GM12878 (cell line): ENCODE data around the gene TTC22. TPM values are rescaled to one million over a fixed set of nuclear protein-coding genes. Genes with fewer than 3 reads are reported as not detected.

ENCODE experiments used
- ATAC-seq: fragments of 200-7000 bp; cut with Tn5 transposase; 3 replicates; pipeline ENCODE4 v1.9.1; 2020; ENCODE audit warnings: mild to moderate bottlenecking, moderate library complexity
- BruUV-seq: library from RNA; stranded (reverse); fragments of 400-500 nt; replicated peaks from 2 replicates; lab custom pipeline; 2021; lab: Mats Ljungman, UMichigan
- CTCF ChIA-PET: fragments of 300-600 bp; sonication (Branson Sonifier 250); formaldehyde crosslinking; extraction: SDS; loops from one replicate; lab custom pipeline; 2021; ENCODE audit warnings: inconsistent platforms; lab: Yijun Ruan, JAX
- POLR2A ChIA-PET: fragments of 350-600 bp; formaldehyde crosslinking; extraction: SDS; loops from one replicate; lab custom pipeline; 2021; ENCODE audit warnings: inconsistent platforms; lab: Charles Lee
- RAD21 ChIA-PET: fragments of 300-600 bp; sonication (Branson Sonifier 250); formaldehyde crosslinking; loops from one replicate; lab custom pipeline; 2023; ENCODE audit warnings: antibody characterized with exemption; ENCODE audit not compliant: unreplicated experiment; lab: Charles Lee
- SMC1A ChIA-PET: fragments of 300-600 bp; sonication (Branson Sonifier 250); formaldehyde crosslinking; loops from one replicate; lab custom pipeline; 2023; ENCODE audit not compliant: unreplicated experiment, uncharacterized antibody; lab: Charles Lee
- DNase-seq: peaks from one replicate; pipeline ENCODE4 v3.0.0-alpha.2; 2011; ENCODE audit warnings: low read depth, low spot score
- FAIRE-seq: peaks from 3 replicates; lab custom pipeline; 2011; peaks lifted over from hg19 to GRCh38; lab: Jason Lieb, UNC
- H2AFZ ChIP-seq: 2 replicates; pipeline ENCODE4 v1.6.0; 2011; ENCODE audit warnings: low read depth, low read length, control low read depth; ENCODE audit not compliant: control insufficient read depth
- H3K27ac ChIP-seq: 2 replicates; pipeline ENCODE4 v1.5.1; 2011; ENCODE audit warnings: control low read depth; ENCODE audit not compliant: control insufficient read depth, insufficient read depth
- H3K27me3 ChIP-seq, 2 experiments: replicated peaks in 1 of 2; 2 replicates each; pipeline versions ENCODE4 v1.6.0 to v1.6.1; 2011; ENCODE audit warnings: low read length in 1 of 2; ENCODE audit not compliant: control insufficient read depth in 2 of 2, insufficient read depth in 2 of 2
- H3K36me3 ChIP-seq, 2 experiments: 2 replicates each; pipeline ENCODE4 v1.5.1; 2011; ENCODE audit warnings: low read length in 1 of 2; ENCODE audit not compliant: control insufficient read depth in 2 of 2, insufficient read depth in 2 of 2
- H3K4me1 ChIP-seq: 2 replicates; pipeline ENCODE4 v1.6.1; 2011; ENCODE audit warnings: mild to moderate bottlenecking, low read length, moderate library complexity, mixed read lengths; ENCODE audit not compliant: control insufficient read depth, insufficient read depth
- H3K4me2 ChIP-seq: 2 replicates; pipeline ENCODE4 v1.6.0; 2011; ENCODE audit warnings: control low read depth; ENCODE audit not compliant: control insufficient read depth, insufficient read depth
- H3K4me3 ChIP-seq: fragments of 200-600 bp; sonication (generic); 2 replicates; pipeline ENCODE4 v1.5.1; 2016
- H3K79me2 ChIP-seq: 2 replicates; pipeline ENCODE4 v1.6.0; 2011; ENCODE audit warnings: low read length; ENCODE audit not compliant: control insufficient read depth, insufficient read depth
- H3K9ac ChIP-seq: 2 replicates; pipeline ENCODE4 v1.8.0; 2011; ENCODE audit warnings: low read length, control low read depth, mixed read lengths; ENCODE audit not compliant: control insufficient read depth, insufficient read depth
- H3K9me3 ChIP-seq: replicated peaks from 3 replicates; pipeline ENCODE4 v1.5.1; 2011; ENCODE audit warnings: mild to moderate bottlenecking, low read length; ENCODE audit not compliant: control insufficient read depth, insufficient read depth
- H4K20me1 ChIP-seq: 2 replicates; pipeline ENCODE4 v1.6.0; 2011; ENCODE audit not compliant: control insufficient read depth, insufficient read depth
- CEBPB ChIP-seq, 2 experiments: fragments of 150-350 bp in 1 of 2; IDR thresholded peaks; 2 replicates each; pipeline ENCODE4 v1.6.1; 2012 to 2014; ENCODE audit warnings: low read depth in 2 of 2, low read length in 2 of 2, borderline replicate concordance in 1 of 2, inconsistent platforms in 1 of 2
- CHD2 ChIP-seq: IDR thresholded peaks from 2 replicates; pipeline ENCODE4 v1.6.1; 2011; ENCODE audit warnings: low read depth, low read length, improper control_type of control experiment, borderline replicate concordance
- ELK1 ChIP-seq: IDR thresholded peaks from 2 replicates; pipeline ENCODE4 v1.6.1; 2012; ENCODE audit warnings: low read depth, low read length, improper control_type of control experiment
- EZH2 ChIP-seq: IDR thresholded peaks from 2 replicates; pipeline ENCODE4 v1.6.1; 2012; ENCODE audit warnings: low read depth, mild to moderate bottlenecking, control low read depth, inconsistent platforms, low read length, borderline replicate concordance; ENCODE audit not compliant: control insufficient read depth
- IRF5 ChIP-seq: fragments of 450-650 bp; IDR thresholded peaks from 2 replicates; pipeline ENCODE4 v1.6.1; 2017; ENCODE audit warnings: borderline replicate concordance
- KAT2A ChIP-seq: conservative IDR thresholded peaks from 2 replicates; pipeline ENCODE4 v1.6.1; 2011; ENCODE audit warnings: low read depth, low read length; ENCODE audit not compliant: control insufficient read depth
- MAX ChIP-seq: IDR thresholded peaks from 2 replicates; pipeline ENCODE4 v1.6.1; 2012; ENCODE audit warnings: low read depth, low read length, improper control_type of control experiment
- NR2C2 ChIP-seq: IDR thresholded peaks from 2 replicates; pipeline ENCODE4 v1.6.1; 2011; ENCODE audit warnings: borderline replicate concordance, low read depth; ENCODE audit not compliant: control insufficient read depth, insufficient read length
- RCOR1 ChIP-seq: conservative IDR thresholded peaks from 2 replicates; pipeline ENCODE4 v1.6.1; 2012; ENCODE audit warnings: low read depth, low read length, improper control_type of control experiment
- SMAD1 ChIP-seq: fragments of 450-650 bp; IDR thresholded peaks from 2 replicates; pipeline ENCODE4 v1.6.1; 2018; ENCODE audit warnings: mild to moderate bottlenecking, low read depth; ENCODE audit not compliant: partially characterized antibody
- SP1 ChIP-seq: IDR thresholded peaks from one replicate; pipeline ENCODE4 v1.6.1; 2011; ENCODE audit warnings: low read depth, low read length
- ZNF207 ChIP-seq: fragments of 450-650 bp; IDR thresholded peaks from 2 replicates; pipeline ENCODE4 v1.6.1; 2014; ENCODE audit warnings: antibody characterized with exemption, mild to moderate bottlenecking, borderline replicate concordance
- ZNF274 ChIP-seq: IDR thresholded peaks from one replicate; pipeline ENCODE4 v1.8.0; 2011; ENCODE audit not compliant: insufficient read length, insufficient read depth
- WGBS: methylation state at CpG from one replicate; pipeline ENCODE4 v1.1.6; 2016; ENCODE audit warnings: low lambda C conversion rate; ENCODE audit not compliant: insufficient replicate concordance, insufficient coverage; ENCODE audit errors: missing lambda C conversion rate; 5-methylcytosine and 5-hydroxymethylcytosine counted together
- in situ Hi-C: fragments of 300-500 bp; cut with MboI; formaldehyde crosslinking; loops from 9 replicates; pipeline ENCODE4 v1.14.3; 2018; ENCODE audit warnings: mixed read lengths
- intact Hi-C: fragments of 100-400 bp; cut with micrococcal nuclease; formaldehyde crosslinking; loops from one replicate; pipeline ENCODE4 v1.14.2; 2022; ENCODE audit not compliant: unreplicated experiment
- polyA plus RNA-seq, 11 experiments: library from polyadenylated mRNA; depleted of rRNA in 4 of 11; unstranded in 6 of 11; stranded (reverse) in 5 of 11; fragments of >200 nt; fragmentation: Nextera tagmentation in 4 of 11; fragmentation: Illumina TruSeq in 1 of 11; extraction: Ambion mirVana in 4 of 11; extraction: Trizol in 1 of 11; gene quantifications; 1 replicate in 1 of 11; 2 replicates in 10 of 11; pipeline versions ENCODE4 v1.2.1 to v1.2.3, GENCODE V29; 2011 to 2016; ENCODE audit warnings: inconsistent platforms in 2 of 11, missing spikeins in 2 of 11, low read depth in 1 of 11
- total RNA-seq, 4 experiments: library from RNA; depleted of rRNA in 3 of 4; stranded (reverse); fragments of >200 nt in 3 of 4; fragmentation: Illumina TruSeq in 1 of 4; extraction: Trizol in 1 of 4; gene quantifications; 2 replicates each; pipeline versions ENCODE4 v1.2.1 to v1.2.3, GENCODE V29; 2013 to 2021

Gene TTC22
- total and polyA plus RNA-seq, 10 of the 15 experiments (the other 5 are each of a cell fraction or from before 2014, with no cell fraction given), result 0.64 to 5.1 (median 1.9) TPM

GRCh38 chr1:54842963-54843362 lies 41.8 kb upstream of the TTC22 start:
- 87% methylated on average over 9 of the region's 9 CpGs for WGBS
- POLR2A ChIA-PET, result no interaction called here
- no peak for DNase-seq

GRCh38 chr1:54842206-54842915 lies 41.2 kb upstream of the TTC22 start:
- FAIRE-seq (no peak), ATAC-seq (no peak), DNase-seq (no peak)
- no peak overlapping the region for H3K9ac ChIP-seq
- H3K36me3 ChIP-seq, result no peaks in the 10 kb centered on the region; a peak in 1 of 4 replicates
- H3K4me3 ChIP-seq, result no peak overlapping the region
- no peak overlapping the region for H2AFZ ChIP-seq
- H3K27ac ChIP-seq, result no peak overlapping the region
- intact Hi-C loops, result no loop called here
- no peaks in the 10 kb centered on the region for H3K4me1 ChIP-seq
- no peaks in the 10 kb centered on the region for H4K20me1 ChIP-seq
- H3K9me3 ChIP-seq, result no peaks in the 10 kb centered on the region
- ChIA-PET CTCF (no interaction called here), SMC1A (no interaction called here), POLR2A (no interaction called here), RAD21 (no interaction called here)
- H3K27me3 ChIP-seq, result no peaks in the 10 kb centered on the region
- no peaks in the 10 kb centered on the region for H3K79me2 ChIP-seq
- no TSS peak for BruUV-seq
- TF ChIP-seq CHD2 (no peak), MAX (no peak), ZNF207 (no peak), CEBPB (IDR thresholded peaks at IDR 0.05; ENCODE audit: borderline replicate concordance in 1 of 2, low read depth in 2 of 2, low read length in 2 of 2) (no peak), ZNF274 (no peak), NR2C2 (no peak), IRF5 (no peak), RCOR1 (no peak), ELK1 (no peak), SP1 (no peak), SMAD1 (no peak), EZH2 (no peak)
- in situ Hi-C loops, result no loop called here
- no peak overlapping the region for H3K4me2 ChIP-seq
- WGBS, result 70% methylated on average over 10 of the region's 10 CpGs

More at GRCh38 chr1:54842963-54843362, 41.8 kb upstream of the TTC22 start:
- in situ Hi-C loops (no loop called here), intact Hi-C loops (no loop called here)
- H3K27ac ChIP-seq, result no peak overlapping the region
- ChIA-PET SMC1A (no interaction called here), RAD21 (no interaction called here), CTCF (no interaction called here)
- no peaks in the 10 kb centered on the region for H3K79me2 ChIP-seq
- no peak overlapping the region for H3K9ac ChIP-seq
- no peaks in the 10 kb centered on the region for H4K20me1 ChIP-seq
- H3K4me1 ChIP-seq, result no peaks in the 10 kb centered on the region
- H3K4me2 ChIP-seq, result no peak overlapping the region
- H3K9me3 ChIP-seq, result no peaks in the 10 kb centered on the region
- BruUV-seq, result no TSS peak
- FAIRE-seq (no peak), ATAC-seq (no peak)
- H3K36me3 ChIP-seq, result no peaks in the 10 kb centered on the region; a peak in 1 of 4 replicates
- TF ChIP-seq ZNF274, result no peak
- TF ChIP-seq KAT2A, result no peak
- H2AFZ ChIP-seq, result no peak overlapping the region
- H3K27me3 ChIP-seq, result no peaks in the 10 kb centered on the region
- no peak overlapping the region for H3K4me3 ChIP-seq
